MCF 10A (cell line): ENCODE results near the gene MAP2K3. TPM values are rescaled to one million over a fixed set of nuclear protein-coding genes. Genes with fewer than 3 reads are reported as not detected.

Source experiments
- BruUV-seq: library from RNA; stranded (reverse); fragments of 400-500 nt; replicated peaks from 2 replicates; lab custom pipeline; 2021; lab: Mats Ljungman, UMichigan
- CTCF ChIA-PET: fragments of 300-600 bp; sonication (Branson Sonifier 250); formaldehyde crosslinking; extraction: SDS; loops from one replicate; lab custom pipeline; 2021; ENCODE audit warnings: antibody characterized with exemption, inconsistent platforms; lab: Yijun Ruan, JAX
- POLR2A ChIA-PET: fragments of 300-600, 350-650 bp; sonication (Branson Sonifier 250); formaldehyde crosslinking; extraction: SDS; loops from one replicate; lab custom pipeline; 2020; ENCODE audit warnings: antibody characterized with exemption, inconsistent platforms; lab: Yijun Ruan, JAX
- DNase-seq: peaks from one replicate; pipeline ENCODE4 v3.0.0-alpha.2; 2018; ENCODE audit not compliant: unreplicated experiment
- H3K27ac Mint-ChIP-seq: one replicate; pipeline ENCODE4 v1.8.0; 2022; ENCODE audit warnings: mild to moderate bottlenecking, low read depth, mixed read lengths; ENCODE audit not compliant: unreplicated experiment
- H3K27me3 Mint-ChIP-seq: one replicate; pipeline ENCODE4 v1.8.0; 2022; ENCODE audit warnings: mixed read lengths; ENCODE audit not compliant: insufficient read depth, unreplicated experiment
- H3K36me3 Mint-ChIP-seq: one replicate; pipeline ENCODE4 v1.8.0; 2022; ENCODE audit warnings: mild to moderate bottlenecking, moderate library complexity, mixed read lengths; ENCODE audit not compliant: insufficient read depth, unreplicated experiment
- H3K4me1 Mint-ChIP-seq: one replicate; pipeline ENCODE4 v1.8.0; 2022; ENCODE audit warnings: mixed read lengths; ENCODE audit not compliant: insufficient read depth, unreplicated experiment
- H3K4me3 Mint-ChIP-seq: one replicate; pipeline ENCODE4 v1.8.0; 2022; ENCODE audit warnings: mild to moderate bottlenecking, moderate library complexity, mixed read lengths; ENCODE audit not compliant: unreplicated experiment
- H3K9me3 Mint-ChIP-seq: one replicate; pipeline ENCODE4 v1.8.0; 2022; ENCODE audit warnings: mixed read lengths; ENCODE audit not compliant: unreplicated experiment
- intact Hi-C: fragments of 100-400 bp; cut with micrococcal nuclease; formaldehyde crosslinking; loops from 2 replicates; pipeline ENCODE4 v1.14.1; 2022
- total RNA-seq: library from RNA; stranded (reverse); gene quantifications from 2 replicates; pipeline ENCODE4 v1.2.3, GENCODE V29; 2022
- TF ChIP-seq, protein P1 (sequence below): fragments of 200-600 bp; IDR thresholded peaks from one replicate; pipeline ENCODE4 v1.8.0; 2022; ENCODE audit warnings: antibody characterized with exemption, mild to moderate bottlenecking; ENCODE audit not compliant: unreplicated experiment

MAP2K3 gene
- total RNA-seq, 1 experiment from 2014 or later = 45.2 TPM

DNA sequence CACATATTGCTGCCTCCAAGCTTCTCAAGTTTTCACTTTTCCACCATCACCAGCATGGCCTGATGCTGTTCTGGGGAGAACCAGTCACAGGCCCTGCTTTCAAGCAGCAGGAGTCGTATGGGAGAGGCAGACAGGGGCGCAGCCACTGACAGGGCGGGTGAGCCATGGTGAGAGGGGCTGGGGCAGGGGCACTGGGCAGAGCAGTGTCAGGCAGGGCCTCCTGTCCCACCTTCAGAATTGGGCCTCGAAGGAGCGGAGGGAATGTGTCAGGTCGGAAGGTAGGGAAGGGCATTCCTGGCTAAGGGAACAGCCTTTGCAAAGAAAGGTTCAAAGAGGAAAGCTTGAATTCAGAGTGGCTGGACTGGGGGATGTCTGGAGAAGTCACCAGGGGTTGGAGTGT lies 4.9 kb upstream of the MAP2K3 start:
- TF ChIP-seq, protein P1, sequence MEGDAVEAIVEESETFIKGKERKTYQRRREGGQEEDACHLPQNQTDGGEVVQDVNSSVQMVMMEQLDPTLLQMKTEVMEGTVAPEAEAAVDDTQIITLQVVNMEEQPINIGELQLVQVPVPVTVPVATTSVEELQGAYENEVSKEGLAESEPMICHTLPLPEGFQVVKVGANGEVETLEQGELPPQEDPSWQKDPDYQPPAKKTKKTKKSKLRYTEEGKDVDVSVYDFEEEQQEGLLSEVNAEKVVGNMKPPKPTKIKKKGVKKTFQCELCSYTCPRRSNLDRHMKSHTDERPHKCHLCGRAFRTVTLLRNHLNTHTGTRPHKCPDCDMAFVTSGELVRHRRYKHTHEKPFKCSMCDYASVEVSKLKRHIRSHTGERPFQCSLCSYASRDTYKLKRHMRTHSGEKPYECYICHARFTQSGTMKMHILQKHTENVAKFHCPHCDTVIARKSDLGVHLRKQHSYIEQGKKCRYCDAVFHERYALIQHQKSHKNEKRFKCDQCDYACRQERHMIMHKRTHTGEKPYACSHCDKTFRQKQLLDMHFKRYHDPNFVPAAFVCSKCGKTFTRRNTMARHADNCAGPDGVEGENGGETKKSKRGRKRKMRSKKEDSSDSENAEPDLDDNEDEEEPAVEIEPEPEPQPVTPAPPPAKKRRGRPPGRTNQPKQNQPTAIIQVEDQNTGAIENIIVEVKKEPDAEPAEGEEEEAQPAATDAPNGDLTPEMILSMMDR = no peak
- no peaks in the 10 kb centered on the region for H3K9me3 Mint-ChIP-seq
- peak overlapping the region; percentile 78 for H3K27ac Mint-ChIP-seq
- no TSS peak for BruUV-seq
- CTCF ChIA-PET = interaction anchor here (0.6 to 5.8 kb wide), 30 partner anchors 9 to 240 kb away, joined by 3 to 52 read pairs (median 4); partner anchors contain the start of gene DHRS7B
- POLR2A ChIA-PET = interaction anchor here (0.5 to 1.6 kb wide), 3 partner anchors 8 to 170 kb away, joined by 3 to 5 read pairs (median 3); no protein-coding TSS in a partner anchor
- no peak overlapping the region for H3K4me3 Mint-ChIP-seq
- intact Hi-C loops = no loop called here
- peaks cover 33% of the 10 kb centered on the region for H3K4me1 Mint-ChIP-seq
- no peaks in the 10 kb centered on the region for H3K27me3 Mint-ChIP-seq
- H3K36me3 Mint-ChIP-seq = no peaks in the 10 kb centered on the region
- DNase-seq = no peak

DNA sequence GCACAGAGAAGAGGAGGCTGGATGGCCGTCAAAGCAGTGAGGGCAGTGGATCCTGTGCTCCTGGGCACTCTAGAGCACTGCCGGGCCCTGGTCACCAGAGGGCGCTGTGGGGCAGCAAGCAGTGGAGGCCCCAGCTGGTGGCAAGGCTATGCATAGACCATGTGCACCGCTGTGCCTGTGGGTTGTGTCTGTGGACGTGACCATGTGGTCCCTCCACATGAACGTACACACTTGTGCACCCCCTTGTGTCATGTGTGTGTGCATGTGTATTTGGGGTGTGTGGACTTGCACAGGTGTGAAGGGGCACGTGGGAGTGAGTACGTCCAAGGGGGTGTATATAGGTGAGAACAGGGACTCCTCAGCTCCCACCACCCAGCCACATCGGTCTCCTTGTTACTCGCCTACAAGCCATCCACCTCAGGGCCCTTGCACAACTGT lies 4.4 kb upstream of the MAP2K3 start:
- intact Hi-C loops = loop anchor here (1.0 to 2.0 kb wide), 3 partner anchors 151 to 231 kb away; no protein-coding TSS in a partner anchor
- BruUV-seq = no TSS peak
- H3K36me3 Mint-ChIP-seq = no peaks in the 10 kb centered on the region
- TF ChIP-seq, protein P1 = peak; percentile 94
- CTCF ChIA-PET = interaction anchor here (0.6 to 5.8 kb wide), 19 partner anchors 9 to 233 kb away, joined by 3 to 52 read pairs (median 5); no protein-coding TSS in a partner anchor
- H3K27ac Mint-ChIP-seq = peak overlapping the region; percentile 78
- POLR2A ChIA-PET = interaction anchor here (0.5 to 1.6 kb wide), 2 partner anchors 7 to 170 kb away, joined by 3 to 5 read pairs; no protein-coding TSS in a partner anchor
- H3K27me3 Mint-ChIP-seq = no peaks in the 10 kb centered on the region
- H3K9me3 Mint-ChIP-seq = no peaks in the 10 kb centered on the region
- H3K4me3 Mint-ChIP-seq = no peak overlapping the region
- peaks cover 33% of the 10 kb centered on the region for H3K4me1 Mint-ChIP-seq
- peak; percentile 86 for DNase-seq

DNA sequence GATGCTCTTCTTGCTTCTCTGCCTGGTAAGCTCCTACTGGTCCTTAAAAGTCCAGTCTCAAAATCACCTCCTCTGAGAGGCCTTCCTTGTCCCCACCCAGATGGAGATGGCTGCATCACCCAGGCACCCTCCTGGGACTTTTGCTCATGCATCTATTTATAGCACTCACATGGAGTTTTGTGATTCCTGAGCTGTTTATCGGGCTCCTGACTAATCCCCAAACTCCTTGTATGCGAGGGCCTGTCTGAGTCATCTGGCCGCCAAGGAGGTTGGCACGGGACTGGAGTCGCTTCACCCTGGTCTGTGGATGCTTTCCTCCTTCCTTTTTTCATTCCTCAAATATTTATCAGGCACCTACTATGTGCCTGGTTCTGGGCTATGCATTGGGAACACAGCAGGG lies 2.3 kb upstream of the MAP2K3 start:
- CTCF ChIA-PET = interaction anchor here (0.7 to 2.8 kb wide), 2 partner anchors 230 to 238 kb away, joined by 5 to 22 read pairs; no protein-coding TSS in a partner anchor
- TF ChIP-seq, protein P1 = no peak
- H3K4me1 Mint-ChIP-seq = peaks cover 39% of the 10 kb centered on the region
- H3K4me3 Mint-ChIP-seq = peak overlapping the region; percentile 63
- POLR2A ChIA-PET = interaction anchor here (0.7 to 1.2 kb wide), 5 partner anchors 19 to 264 kb away, joined by 3 to 7 read pairs (median 5); partner anchors contain the start of gene USP22
- BruUV-seq = no TSS peak
- no peak overlapping the region for H3K27ac Mint-ChIP-seq
- DNase-seq = peak; percentile 95
- H3K9me3 Mint-ChIP-seq = no peaks in the 10 kb centered on the region
- no peaks in the 10 kb centered on the region for H3K27me3 Mint-ChIP-seq
- no peaks in the 10 kb centered on the region for H3K36me3 Mint-ChIP-seq
- intact Hi-C loops = loop anchor here (2.0 kb wide), 1 partner anchor 163 kb away; no protein-coding TSS in a partner anchor

DNA sequence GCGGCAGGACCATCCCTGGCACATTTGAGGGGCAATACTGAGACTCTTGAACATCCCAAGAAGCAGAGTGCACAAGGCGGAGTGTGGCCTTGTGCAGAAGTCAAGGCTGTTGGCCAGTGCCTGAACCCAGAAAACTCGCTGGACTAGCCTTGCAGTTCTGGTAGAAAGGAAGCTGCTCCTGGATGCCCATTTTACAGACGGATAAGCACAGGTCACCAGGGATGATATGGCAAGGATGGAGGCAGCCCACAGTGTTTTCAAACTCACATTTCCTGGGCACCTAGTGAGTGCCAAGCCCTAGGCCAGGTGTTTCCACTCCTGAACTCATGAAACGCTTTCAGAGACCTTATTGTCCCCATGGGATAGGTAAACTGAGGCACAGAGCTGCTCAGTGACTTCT lies 1.7 kb upstream of the MAP2K3 start:
- TF ChIP-seq, protein P1 = no peak
- no peak overlapping the region for H3K27ac Mint-ChIP-seq
- H3K4me3 Mint-ChIP-seq = no peak overlapping the region
- no peak for DNase-seq
- H3K4me1 Mint-ChIP-seq = peaks cover 45% of the 10 kb centered on the region
- intact Hi-C loops = loop anchor here (2.0 kb wide), 1 partner anchor 164 kb away; no protein-coding TSS in a partner anchor
- ChIA-PET POLR2A (interaction anchor here (0.8 to 1.2 kb wide), 3 partner anchors 20 to 241 kb away, joined by 5 to 7 read pairs (median 5); partner anchors contain the start of gene USP22), CTCF (interaction anchor here (0.6 to 2.8 kb wide), 3 partner anchors 23 to 239 kb away, joined by 3 to 22 read pairs (median 5); no protein-coding TSS in a partner anchor)
- H3K27me3 Mint-ChIP-seq = no peaks in the 10 kb centered on the region
- H3K9me3 Mint-ChIP-seq = no peaks in the 10 kb centered on the region
- no peaks in the 10 kb centered on the region for H3K36me3 Mint-ChIP-seq
- BruUV-seq = no TSS peak
